Gastrocnemius medialis (tissue), 4 donors: Measurements from ENCODE around the gene WSB1. TPM values are rescaled to one million over a fixed set of nuclear protein-coding genes. Genes with fewer than 3 reads are reported as not detected.

Source experiments
- ATAC-seq, 2 donors: fragments of 150-250 bp; one replicate each; pipeline ENCODE4 v1.9.1; 2016
- DNase-seq, 2 donors: peaks; one replicate each; pipeline ENCODE4 v3.0.0-alpha.2; 2019
- H3K27ac ChIP-seq, 4 donors: fragments of 200-600 bp; sonication (generic); 1 replicate in 1 of 4; 2 replicates in 3 of 4; pipeline ENCODE4 v1.5.1; 2016 to 2018; ENCODE audit warnings: mild to moderate bottlenecking in 2 of 4, moderate library complexity in 1 of 4
- H3K27me3 ChIP-seq, 3 donors: fragments of 200-600 bp; sonication (generic) in 2 of 3; 1 replicate in 1 of 3; 2 replicates in 2 of 3; pipeline versions ENCODE4 v1.5.1 to v1.6.0; 2016 to 2019; ENCODE audit warnings: mild to moderate bottlenecking in 1 of 3, moderate library complexity in 1 of 3
- H3K36me3 ChIP-seq, 2 donors: fragments of 200-600 bp; sonication (generic) in 1 of 2; one replicate each; pipeline ENCODE4 v1.5.1; 2017 to 2018
- H3K4me1 ChIP-seq, 2 donors: fragments of 200-600 bp; sonication (generic) in 1 of 2; one replicate each; pipeline ENCODE4 v1.5.1; 2016 to 2017; ENCODE audit warnings: mild to moderate bottlenecking in 2 of 2
- H3K4me3 ChIP-seq, 4 donors: fragments of 200-600 bp; sonication (generic) in 3 of 4; 1 replicate in 1 of 4; 2 replicates in 3 of 4; pipeline ENCODE4 v1.5.1; 2016 to 2019; ENCODE audit warnings: mild to moderate bottlenecking in 2 of 4
- H3K9me3 ChIP-seq, 3 donors: fragments of 200-600 bp; sonication (generic) in 2 of 3; 1 replicate in 1 of 3; 2 replicates in 2 of 3; pipeline ENCODE4 v1.5.1; 2016 to 2019
- POLR2A ChIP-seq, 2 donors: fragments of 450-650 bp; IDR thresholded peaks; one replicate each; pipeline ENCODE4 v1.6.1; 2017; ENCODE audit warnings: antibody characterized with exemption in 2 of 2, mild to moderate bottlenecking in 2 of 2, moderate library complexity in 2 of 2
- in situ Hi-C, 4 donors: fragments of 200-750 bp; cut with MboI; loops; one replicate each; pipeline versions ENCODE4 v1.15.0 to v1.8.0; 2017; ENCODE audit warnings: low sequenced_read_pairs in 4 of 4
- intact Hi-C: fragments of 100-400 bp; cut with DNase I; formaldehyde crosslinking; loops from one replicate; pipeline ENCODE4 v1.15.1; 2023; ENCODE audit warnings: low total_unique reads
- total RNA-seq, 4 donors: library from RNA; depleted of rRNA; stranded (reverse); fragments of >200 nt; gene quantifications; one replicate each; pipeline versions ENCODE4 v1.1.0 to v1.2.3, GENCODE V29; 2016
- TF ChIP-seq, protein P1 (sequence below), 5 experiments: fragments of 450-650 bp in 3 of 5; fragments of 200-600 bp in 2 of 5; sonication (generic) in 2 of 5; IDR thresholded peaks in 4 of 5; conservative IDR thresholded peaks in 1 of 5; 1 replicate in 4 of 5; 2 replicates in 1 of 5; pipeline ENCODE4 v1.5.1; 2016 to 2019; ENCODE audit warnings: antibody characterized with exemption in 5 of 5, mild to moderate bottlenecking in 3 of 5, moderate library complexity in 3 of 5

Gene WSB1
- total RNA-seq, 4 donors from 2014 or later: 15.8 to 48.1 (median 20.4) TPM

DNA sequence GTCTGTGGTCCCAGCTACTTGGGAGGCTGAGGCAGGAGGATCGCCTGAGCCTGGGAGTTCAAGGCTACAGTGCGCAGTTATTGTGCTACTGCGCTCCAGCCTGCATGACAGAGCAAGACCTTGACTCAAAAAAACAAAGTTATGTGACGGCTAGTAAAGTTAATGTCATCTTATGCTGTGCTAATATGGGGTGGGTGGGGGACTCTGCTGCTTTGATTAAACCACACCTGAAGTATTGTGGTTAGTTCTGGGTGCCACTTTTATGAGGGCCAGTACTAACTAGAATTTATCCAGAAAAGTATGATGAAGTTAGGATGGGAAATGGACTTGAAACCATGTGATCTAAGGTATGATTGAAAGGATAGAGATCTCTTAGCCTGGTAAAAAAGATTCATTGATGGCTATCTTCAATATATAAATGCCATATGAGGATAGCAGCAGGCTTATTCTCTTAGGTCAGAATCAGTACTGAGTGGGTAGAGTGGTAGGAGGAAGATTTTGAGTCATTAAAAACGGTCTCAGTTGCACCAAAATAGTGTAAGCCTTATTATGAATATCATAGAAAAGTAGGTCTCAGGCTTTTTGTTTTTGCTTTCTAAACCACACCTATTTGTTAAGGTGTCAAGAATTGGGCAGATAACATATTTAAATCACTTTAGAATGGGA, 5.6 kb downstream of the WSB1 start:
- no peak for TF ChIP-seq POLR2A (IDR thresholded peaks at IDR 0.05)
- TF ChIP-seq, protein P1, sequence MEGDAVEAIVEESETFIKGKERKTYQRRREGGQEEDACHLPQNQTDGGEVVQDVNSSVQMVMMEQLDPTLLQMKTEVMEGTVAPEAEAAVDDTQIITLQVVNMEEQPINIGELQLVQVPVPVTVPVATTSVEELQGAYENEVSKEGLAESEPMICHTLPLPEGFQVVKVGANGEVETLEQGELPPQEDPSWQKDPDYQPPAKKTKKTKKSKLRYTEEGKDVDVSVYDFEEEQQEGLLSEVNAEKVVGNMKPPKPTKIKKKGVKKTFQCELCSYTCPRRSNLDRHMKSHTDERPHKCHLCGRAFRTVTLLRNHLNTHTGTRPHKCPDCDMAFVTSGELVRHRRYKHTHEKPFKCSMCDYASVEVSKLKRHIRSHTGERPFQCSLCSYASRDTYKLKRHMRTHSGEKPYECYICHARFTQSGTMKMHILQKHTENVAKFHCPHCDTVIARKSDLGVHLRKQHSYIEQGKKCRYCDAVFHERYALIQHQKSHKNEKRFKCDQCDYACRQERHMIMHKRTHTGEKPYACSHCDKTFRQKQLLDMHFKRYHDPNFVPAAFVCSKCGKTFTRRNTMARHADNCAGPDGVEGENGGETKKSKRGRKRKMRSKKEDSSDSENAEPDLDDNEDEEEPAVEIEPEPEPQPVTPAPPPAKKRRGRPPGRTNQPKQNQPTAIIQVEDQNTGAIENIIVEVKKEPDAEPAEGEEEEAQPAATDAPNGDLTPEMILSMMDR (IDR thresholded peaks at IDR 0.05 in 4 of 5, conservative IDR thresholded peaks at IDR 0.05 in 1 of 5): no peak
- intact Hi-C loops: no loop called here
- peaks cover 0 to under 1% of the 10 kb centered on the region in 2 donors for H3K36me3 ChIP-seq
- in situ Hi-C loops: no loop called here
- H3K9me3 ChIP-seq: no peaks in the 10 kb centered on the region
- no peak for ATAC-seq
- H3K27me3 ChIP-seq: no peaks in the 10 kb centered on the region
- peaks cover 41 to 66% of the 10 kb centered on the region in 2 donors for H3K4me1 ChIP-seq
- H3K27ac ChIP-seq: no peak overlapping the region
- H3K4me3 ChIP-seq: no peak overlapping the region
- DNase-seq: no peak

- Histone ChIP-seq H3K9me3 (no peaks in the 10 kb centered on the region), H3K36me3 (peaks cover 0 to 31% of the 10 kb centered on the region in 2 donors), H3K27me3 (no peaks in the 10 kb centered on the region), H3K4me1 (peaks cover 10 to 33% of the 10 kb centered on the region in 2 donors), H3K27ac (no peak overlapping the region), H3K4me3 (no peak overlapping the region)
- in situ Hi-C loops: no loop called here
- TF ChIP-seq, protein P1 (IDR thresholded peaks at IDR 0.05 in 4 of 5, conservative IDR thresholded peaks at IDR 0.05 in 1 of 5): no peak
- no peak for TF ChIP-seq POLR2A (IDR thresholded peaks at IDR 0.05)
- DNase-seq: no peak
- ATAC-seq: no peak
- intact Hi-C loops: no loop called here
Measured at GRCh38 chr17:27303734-27304133, 9.8 kb downstream of the WSB1 start.

- in situ Hi-C loops: no loop called here
- Histone ChIP-seq H3K27ac (no peak overlapping the region), H3K4me1 (peaks cover 10 to 11% of the 10 kb centered on the region in 2 donors), H3K9me3 (no peaks in the 10 kb centered on the region), H3K27me3 (no peaks in the 10 kb centered on the region), H3K4me3 (no peak overlapping the region), H3K36me3 (peaks cover 2 to 53% of the 10 kb centered on the region in 2 donors)
- TF ChIP-seq, protein P1 (IDR thresholded peaks at IDR 0.05 in 4 of 5, conservative IDR thresholded peaks at IDR 0.05 in 1 of 5): no peak
- no peak for TF ChIP-seq POLR2A (IDR thresholded peaks at IDR 0.05)
- intact Hi-C loops: no loop called here
- DNase-seq: no peak
- no peak for ATAC-seq
Measured at GRCh38 chr17:27306276-27306835, 12.4 kb downstream of the WSB1 start.

- Histone ChIP-seq H3K27ac (no peak overlapping the region), H3K9me3 (no peaks in the 10 kb centered on the region), H3K36me3 (peaks cover 4 to 81% of the 10 kb centered on the region in 2 donors), H3K27me3 (no peaks in the 10 kb centered on the region), H3K4me3 (no peak overlapping the region), H3K4me1 (peaks cover 10% of the 10 kb centered on the region in 2 donors)
- no peak for DNase-seq
- in situ Hi-C loops (no loop called here), intact Hi-C loops (no loop called here)
- no peak for TF ChIP-seq POLR2A (IDR thresholded peaks at IDR 0.05)
- TF ChIP-seq, protein P1 (IDR thresholded peaks at IDR 0.05 in 4 of 5, conservative IDR thresholded peaks at IDR 0.05 in 1 of 5): no peak
- ATAC-seq: no peak
Measured at GRCh38 chr17:27310565-27311110, 16.7 kb downstream of the WSB1 start.
